HepG2 (cell line): Measurements from ENCODE around the gene TSC22D4. TPM values are rescaled to one million over a fixed set of nuclear protein-coding genes. Genes with fewer than 3 reads are reported as not detected.

Experiments used
- CC2D1A ChIP-seq: sonication (generic); formaldehyde crosslinking; IDR thresholded peaks from 2 replicates; pipeline ENCODE4 v1.8.1; 2023; ENCODE audit warnings: mild to moderate bottlenecking, missing genetic modification reagents
- HNRNPLL ChIP-seq: fragments of 200-400 bp; formaldehyde crosslinking; IDR thresholded peaks from 2 replicates; pipeline ENCODE4 v1.6.1; 2017; ENCODE audit warnings: mild to moderate bottlenecking, low read depth, low read length; ENCODE audit not compliant: poor library complexity, severe bottlenecking
- NAIF1 ChIP-seq: sonication (generic); formaldehyde crosslinking; IDR thresholded peaks from 2 replicates; pipeline ENCODE4 v1.5.0; 2020; ENCODE audit warnings: mild to moderate bottlenecking, missing genetic modification reagents, borderline replicate concordance
- NFKBIZ ChIP-seq: IDR thresholded peaks from 2 replicates; pipeline ENCODE4 v1.6.1; 2018; ENCODE audit warnings: missing genetic modification reagents, missing compliant biosample characterization
- PRPF4 ChIP-seq: fragments of 200-400 bp; formaldehyde crosslinking; IDR thresholded peaks from 2 replicates; pipeline ENCODE4 v1.6.1; 2016; ENCODE audit warnings: low read length, low read depth; ENCODE audit not compliant: poor library complexity, severe bottlenecking
- REXO4 ChIP-seq: sonication (generic); formaldehyde crosslinking; IDR thresholded peaks from 2 replicates; pipeline ENCODE4 v1.8.0; 2022; ENCODE audit warnings: missing genetic modification reagents, mild to moderate bottlenecking, borderline replicate concordance
- SNAPC2 ChIP-seq: sonication (generic); formaldehyde crosslinking; IDR thresholded peaks from 2 replicates; pipeline ENCODE4 v1.8.1; 2022; ENCODE audit warnings: mild to moderate bottlenecking, missing genetic modification reagents
- SUZ12 ChIP-seq: fragments of 150-350 bp; IDR thresholded peaks from 2 replicates; pipeline ENCODE4 v1.6.1; 2014; ENCODE audit warnings: low read depth, low read length
- THAP7 ChIP-seq: sonication (generic); formaldehyde crosslinking; IDR thresholded peaks from 2 replicates; pipeline ENCODE4 v1.8.1; 2023; ENCODE audit warnings: mild to moderate bottlenecking, missing genetic modification reagents
- ZBTB39 ChIP-seq: sonication (generic); formaldehyde crosslinking; IDR thresholded peaks from 2 replicates; pipeline ENCODE4 v1.5.0; 2020; ENCODE audit warnings: missing genetic modification reagents
- ZNF343 ChIP-seq: sonication (generic); formaldehyde crosslinking; IDR thresholded peaks from 2 replicates; pipeline ENCODE4 v1.4.0; 2020; ENCODE audit warnings: mild to moderate bottlenecking, missing genetic modification reagents
- ZNF431 ChIP-seq: sonication (generic); formaldehyde crosslinking; IDR thresholded peaks from 2 replicates; pipeline ENCODE4 v1.9.0; 2022; ENCODE audit warnings: missing genetic modification reagents, low read depth, mild to moderate bottlenecking, borderline replicate concordance
- ZNF468 ChIP-seq: sonication (generic); formaldehyde crosslinking; IDR thresholded peaks from 2 replicates; pipeline ENCODE4 v1.8.0; 2022; ENCODE audit warnings: mild to moderate bottlenecking, moderate library complexity, missing genetic modification reagents
- ZNF556 ChIP-seq: sonication (generic); formaldehyde crosslinking; IDR thresholded peaks from 2 replicates; pipeline ENCODE4 v1.4.0; 2020; ENCODE audit warnings: mild to moderate bottlenecking, missing genetic modification reagents, borderline replicate concordance
- polyA plus RNA-seq, 8 experiments: library from polyadenylated mRNA; depleted of rRNA in 3 of 8; stranded (reverse) in 7 of 8; unstranded in 1 of 8; fragments of >200 nt; fragmentation: Illumina TruSeq in 4 of 8; extraction: Trizol in 4 of 8; gene quantifications; 2 replicates each; pipeline versions ENCODE4 v1.2.1 to v1.2.3, GENCODE V29; 2011 to 2016; ENCODE audit warnings: low read depth in 4 of 8, missing spikeins in 1 of 8, mixed read lengths in 1 of 8; ENCODE audit not compliant: insufficient read depth in 1 of 8
- total RNA-seq, 5 experiments: library from RNA; depleted of rRNA; stranded (reverse); fragments of >200 nt; fragmentation: Illumina TruSeq; extraction: Trizol; gene quantifications; 2 replicates each; pipeline ENCODE4 v1.2.3, GENCODE V29; 2016; ENCODE audit warnings: low read depth in 1 of 5
- TF ChIP-seq, protein P1 (sequence below): IDR thresholded peaks from 2 replicates; pipeline ENCODE4 v1.6.1; 2016; ENCODE audit warnings: mild to moderate bottlenecking
- TF ChIP-seq, protein P2 (sequence below): sonication (generic); formaldehyde crosslinking; conservative IDR thresholded peaks from 2 replicates; pipeline ENCODE4 v1.8.0; 2022; ENCODE audit warnings: mild to moderate bottlenecking, moderate library complexity, missing genetic modification reagents
- TF ChIP-seq, protein P3 (sequence below): IDR thresholded peaks from 2 replicates; pipeline ENCODE4 v1.6.1; 2012; ENCODE audit warnings: low read length, improper control_type of control experiment
- TF ChIP-seq, protein P4 (sequence below): sonication (generic); formaldehyde crosslinking; IDR thresholded peaks from 2 replicates; pipeline ENCODE4 v1.8.1; 2023; ENCODE audit warnings: mild to moderate bottlenecking, inconsistent platforms, moderate library complexity, missing genetic modification reagents, borderline replicate concordance

Gene TSC22D4
- total and polyA plus RNA-seq, 2 of the 13 experiments (the other 11 are each of a cell fraction or from before 2014, with no cell fraction given) = 7.7 to 8.7 TPM

DNA sequence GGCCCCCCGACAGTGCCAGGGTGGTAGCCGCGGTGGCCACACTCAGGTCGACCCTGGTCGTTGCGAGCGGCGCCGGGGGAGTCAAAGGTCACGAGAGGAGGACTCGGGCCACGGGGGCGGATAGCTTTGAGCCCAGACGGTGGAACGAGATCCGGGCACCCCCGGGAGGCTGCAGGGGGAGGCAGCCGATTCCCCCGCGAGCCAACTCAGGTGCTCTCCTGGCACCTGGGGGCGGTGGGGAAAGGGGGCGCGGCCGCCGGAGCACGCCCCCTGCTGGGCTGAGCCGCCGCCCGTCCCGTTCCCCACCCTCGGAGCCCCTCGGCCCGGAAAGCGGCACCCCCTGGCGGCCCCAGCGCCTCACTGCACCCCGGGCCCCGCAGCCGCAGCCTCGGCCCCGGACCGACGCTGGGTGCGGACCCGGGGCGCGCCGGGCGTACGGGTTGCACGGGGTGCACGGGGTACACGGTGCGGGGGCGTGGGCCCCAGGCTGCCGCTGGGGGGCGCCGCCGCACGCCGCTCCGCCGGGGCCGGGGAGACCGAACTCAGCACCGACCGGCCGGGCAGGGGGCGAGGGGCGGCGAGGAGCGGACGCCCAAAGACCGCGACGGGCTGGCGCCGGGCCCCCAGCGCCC is 4.2 kb upstream of the TSC22D4 start (continued):
- peak; percentile 63; the same call in 1 of the 2 replicates for TF ChIP-seq ZNF556
- TF ChIP-seq PRPF4 = no peak
- TF ChIP-seq NAIF1 (CRISPR knock-in tag) = no peak
- TF ChIP-seq NFKBIZ (CRISPR knock-in tag) = no peak
- TF ChIP-seq THAP7 (CRISPR knock-in tag) = no peak
- TF ChIP-seq, protein P1, sequence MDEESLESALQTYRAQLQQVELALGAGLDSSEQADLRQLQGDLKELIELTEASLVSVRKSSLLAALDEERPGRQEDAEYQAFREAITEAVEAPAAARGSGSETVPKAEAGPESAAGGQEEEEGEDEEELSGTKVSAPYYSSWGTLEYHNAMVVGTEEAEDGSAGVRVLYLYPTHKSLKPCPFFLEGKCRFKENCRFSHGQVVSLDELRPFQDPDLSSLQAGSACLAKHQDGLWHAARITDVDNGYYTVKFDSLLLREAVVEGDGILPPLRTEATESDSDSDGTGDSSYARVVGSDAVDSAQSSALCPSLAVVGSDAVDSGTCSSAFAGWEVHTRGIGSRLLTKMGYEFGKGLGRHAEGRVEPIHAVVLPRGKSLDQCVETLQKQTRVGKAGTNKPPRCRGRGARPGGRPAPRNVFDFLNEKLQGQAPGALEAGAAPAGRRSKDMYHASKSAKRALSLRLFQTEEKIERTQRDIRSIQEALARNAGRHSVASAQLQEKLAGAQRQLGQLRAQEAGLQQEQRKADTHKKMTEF (CRISPR knock-in tag) = 0 out of 2 replicates have a peak, but pooled peaks have one; percentile 26
- 0 out of 2 replicates have a peak, but pooled peaks have one; percentile 27 for TF ChIP-seq ZNF343 (CRISPR knock-in tag)
- TF ChIP-seq, protein P2, sequence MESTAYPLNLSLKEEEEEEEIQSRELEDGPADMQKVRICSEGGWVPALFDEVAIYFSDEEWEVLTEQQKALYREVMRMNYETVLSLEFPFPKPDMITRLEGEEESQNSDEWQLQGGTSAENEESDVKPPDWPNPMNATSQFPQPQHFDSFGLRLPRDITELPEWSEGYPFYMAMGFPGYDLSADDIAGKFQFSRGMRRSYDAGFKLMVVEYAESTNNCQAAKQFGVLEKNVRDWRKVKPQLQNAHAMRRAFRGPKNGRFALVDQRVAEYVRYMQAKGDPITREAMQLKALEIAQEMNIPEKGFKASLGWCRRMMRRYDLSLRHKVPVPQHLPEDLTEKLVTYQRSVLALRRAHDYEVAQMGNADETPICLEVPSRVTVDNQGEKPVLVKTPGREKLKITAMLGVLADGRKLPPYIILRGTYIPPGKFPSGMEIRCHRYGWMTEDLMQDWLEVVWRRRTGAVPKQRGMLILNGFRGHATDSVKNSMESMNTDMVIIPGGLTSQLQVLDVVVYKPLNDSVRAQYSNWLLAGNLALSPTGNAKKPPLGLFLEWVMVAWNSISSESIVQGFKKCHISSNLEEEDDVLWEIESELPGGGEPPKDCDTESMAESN (CRISPR knock-in tag) = peak; percentile 70
- peak; percentile 91 for TF ChIP-seq HNRNPLL
- no peak for TF ChIP-seq ZNF468 (CRISPR knock-in tag)
- no peak for TF ChIP-seq ZNF431 (CRISPR knock-in tag)
- TF ChIP-seq SUZ12 = no peak
- no peak for TF ChIP-seq CC2D1A (CRISPR knock-in tag)
- no peak for TF ChIP-seq ZBTB39
- TF ChIP-seq SNAPC2 (CRISPR knock-in tag) = no peak
- TF ChIP-seq REXO4 (CRISPR knock-in tag) = no peak
- TF ChIP-seq, protein P3, sequence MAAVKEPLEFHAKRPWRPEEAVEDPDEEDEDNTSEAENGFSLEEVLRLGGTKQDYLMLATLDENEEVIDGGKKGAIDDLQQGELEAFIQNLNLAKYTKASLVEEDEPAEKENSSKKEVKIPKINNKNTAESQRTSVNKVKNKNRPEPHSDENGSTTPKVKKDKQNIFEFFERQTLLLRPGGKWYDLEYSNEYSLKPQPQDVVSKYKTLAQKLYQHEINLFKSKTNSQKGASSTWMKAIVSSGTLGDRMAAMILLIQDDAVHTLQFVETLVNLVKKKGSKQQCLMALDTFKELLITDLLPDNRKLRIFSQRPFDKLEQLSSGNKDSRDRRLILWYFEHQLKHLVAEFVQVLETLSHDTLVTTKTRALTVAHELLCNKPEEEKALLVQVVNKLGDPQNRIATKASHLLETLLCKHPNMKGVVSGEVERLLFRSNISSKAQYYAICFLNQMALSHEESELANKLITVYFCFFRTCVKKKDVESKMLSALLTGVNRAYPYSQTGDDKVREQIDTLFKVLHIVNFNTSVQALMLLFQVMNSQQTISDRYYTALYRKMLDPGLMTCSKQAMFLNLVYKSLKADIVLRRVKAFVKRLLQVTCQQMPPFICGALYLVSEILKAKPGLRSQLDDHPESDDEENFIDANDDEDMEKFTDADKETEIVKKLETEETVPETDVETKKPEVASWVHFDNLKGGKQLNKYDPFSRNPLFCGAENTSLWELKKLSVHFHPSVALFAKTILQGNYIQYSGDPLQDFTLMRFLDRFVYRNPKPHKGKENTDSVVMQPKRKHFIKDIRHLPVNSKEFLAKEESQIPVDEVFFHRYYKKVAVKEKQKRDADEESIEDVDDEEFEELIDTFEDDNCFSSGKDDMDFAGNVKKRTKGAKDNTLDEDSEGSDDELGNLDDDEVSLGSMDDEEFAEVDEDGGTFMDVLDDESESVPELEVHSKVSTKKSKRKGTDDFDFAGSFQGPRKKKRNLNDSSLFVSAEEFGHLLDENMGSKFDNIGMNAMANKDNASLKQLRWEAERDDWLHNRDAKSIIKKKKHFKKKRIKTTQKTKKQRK = no peak
- TF ChIP-seq, protein P4, sequence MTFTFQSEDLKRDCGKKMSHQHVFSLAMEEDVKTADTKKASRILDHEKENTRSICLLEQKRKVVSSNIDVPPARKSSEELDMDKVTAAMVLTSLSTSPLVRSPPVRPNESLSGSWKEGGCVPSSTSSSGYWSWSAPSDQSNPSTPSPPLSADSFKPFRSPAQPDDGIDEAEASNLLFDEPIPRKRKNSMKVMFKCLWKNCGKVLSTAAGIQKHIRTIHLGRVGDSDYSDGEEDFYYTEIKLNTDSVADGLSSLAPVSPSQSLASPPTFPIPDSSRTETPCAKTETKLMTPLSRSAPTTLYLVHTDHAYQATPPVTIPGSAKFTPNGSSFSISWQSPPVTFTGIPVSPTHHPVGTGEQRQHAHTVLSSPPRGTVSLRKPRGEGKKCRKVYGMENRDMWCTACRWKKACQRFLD (CRISPR knock-in tag) = 0 out of 2 replicates have a peak, but pooled peaks have one; percentile 43
